Mammary epithelial cell (primary cell): Measurements from ENCODE around the gene TAF3.

Experiments used
- EZH2 ChIP-seq: IDR thresholded peaks from 2 replicates; pipeline ENCODE4 v1.6.1; 2012; ENCODE audit warnings: low read length, inconsistent platforms, borderline replicate concordance
- TF ChIP-seq, protein P1 (sequence below), 2 donors: IDR thresholded peaks in 1 of 2; conservative IDR thresholded peaks in 1 of 2; 2 replicates each; pipeline ENCODE4 v1.5.1; 2011 to 2012; ENCODE audit warnings: inconsistent platforms in 2 of 2, low read length in 2 of 2, mild to moderate bottlenecking in 2 of 2, control low read depth in 1 of 2, low read depth in 1 of 2; ENCODE audit not compliant: insufficient read depth in 1 of 2; ENCODE audit errors: extremely low read depth in 1 of 2

DNA sequence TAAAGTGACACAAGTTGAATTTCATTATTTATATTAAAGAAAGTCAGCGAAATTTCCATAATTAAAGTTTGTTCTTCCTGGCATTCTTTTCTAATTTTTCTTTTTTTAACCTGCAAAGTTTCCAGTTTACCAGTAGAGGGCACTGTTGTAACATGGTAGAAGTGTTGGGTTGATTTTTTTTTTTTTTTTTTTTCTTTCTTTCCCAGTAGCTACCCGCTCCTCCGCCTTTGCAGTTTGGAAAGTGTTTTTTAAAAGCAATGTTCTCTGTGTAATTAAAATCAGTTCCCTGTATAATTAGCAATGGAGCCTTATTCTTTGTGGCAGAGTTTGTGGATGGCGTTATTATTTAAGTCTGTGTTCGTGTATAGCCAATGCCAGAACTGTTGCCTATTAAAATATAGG lies 53.7 kb downstream of the TAF3 start:
- TF ChIP-seq, protein P1, sequence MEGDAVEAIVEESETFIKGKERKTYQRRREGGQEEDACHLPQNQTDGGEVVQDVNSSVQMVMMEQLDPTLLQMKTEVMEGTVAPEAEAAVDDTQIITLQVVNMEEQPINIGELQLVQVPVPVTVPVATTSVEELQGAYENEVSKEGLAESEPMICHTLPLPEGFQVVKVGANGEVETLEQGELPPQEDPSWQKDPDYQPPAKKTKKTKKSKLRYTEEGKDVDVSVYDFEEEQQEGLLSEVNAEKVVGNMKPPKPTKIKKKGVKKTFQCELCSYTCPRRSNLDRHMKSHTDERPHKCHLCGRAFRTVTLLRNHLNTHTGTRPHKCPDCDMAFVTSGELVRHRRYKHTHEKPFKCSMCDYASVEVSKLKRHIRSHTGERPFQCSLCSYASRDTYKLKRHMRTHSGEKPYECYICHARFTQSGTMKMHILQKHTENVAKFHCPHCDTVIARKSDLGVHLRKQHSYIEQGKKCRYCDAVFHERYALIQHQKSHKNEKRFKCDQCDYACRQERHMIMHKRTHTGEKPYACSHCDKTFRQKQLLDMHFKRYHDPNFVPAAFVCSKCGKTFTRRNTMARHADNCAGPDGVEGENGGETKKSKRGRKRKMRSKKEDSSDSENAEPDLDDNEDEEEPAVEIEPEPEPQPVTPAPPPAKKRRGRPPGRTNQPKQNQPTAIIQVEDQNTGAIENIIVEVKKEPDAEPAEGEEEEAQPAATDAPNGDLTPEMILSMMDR (conservative IDR thresholded peaks at IDR 0.05 in 1 of 2, IDR thresholded peaks at IDR 0.05 in 1 of 2; ENCODE audit: extremely low read depth in 1 of 2, insufficient read depth in 1 of 2, low read depth in 1 of 2, low read length in 2 of 2), result peak; percentile 51 to 69
- TF ChIP-seq EZH2, result no peak
